IMR-90 (cell line): ENCODE data around the gene C5orf24. TPM values are rescaled to one million over a fixed set of nuclear protein-coding genes. Genes with fewer than 3 reads are reported as not detected.
"Not testable (repeated sequence)": the region's sequence is repeated elsewhere in the genome, so short reads cannot be mapped to it uniquely, and the experiment has no call there.

Experiments used
- ATAC-seq: fragments of 200-7000 bp; cut with Tn5 transposase; 2 replicates; pipeline ENCODE4 v1.9.1; 2020; ENCODE audit warnings: low read depth, mild to moderate bottlenecking, moderate library complexity
- BruUV-seq: library from RNA; stranded (reverse); fragments of 400-500 nt; replicated peaks from 2 replicates; lab custom pipeline; 2021; lab: Mats Ljungman, UMichigan
- CTCF ChIA-PET: fragments of 300-600 bp; formaldehyde crosslinking; extraction: SDS; loops from one replicate; lab custom pipeline; 2021; ENCODE audit warnings: antibody characterized with exemption; lab: Yijun Ruan, JAX
- POLR2A ChIA-PET: fragments of 300-600 bp; sonication (Branson Sonifier 250); formaldehyde crosslinking; loops from one replicate; lab custom pipeline; 2022; ENCODE audit warnings: antibody characterized with exemption; ENCODE audit not compliant: unreplicated experiment; lab: Charles Lee
- DNase-seq: peaks from one replicate; pipeline ENCODE4 v3.0.0; 2013
- H2AFZ ChIP-seq: replicated peaks from 2 replicates; pipeline ENCODE3; 2013; ENCODE audit warnings: low read length, mild to moderate bottlenecking; ENCODE audit not compliant: poor library complexity
- H2AK5ac ChIP-seq: 2 replicates; pipeline ENCODE4 v1.6.1; 2013; ENCODE audit warnings: low read depth, low read length, inconsistent platforms
- H2AK9ac ChIP-seq: replicated peaks from 2 replicates; pipeline ENCODE3; 2013; ENCODE audit warnings: mild to moderate bottlenecking, low read depth, low read length, moderate library complexity; ENCODE audit not compliant: poor library complexity
- H2BK120ac ChIP-seq: 2 replicates; pipeline ENCODE4 v1.6.1; 2013; ENCODE audit warnings: low read depth, low read length, inconsistent platforms
- H2BK15ac ChIP-seq: 3 replicates; pipeline ENCODE4 v1.6.1; 2013; ENCODE audit warnings: low read depth, low read length, inconsistent platforms
- H2BK20ac ChIP-seq: 2 replicates; pipeline ENCODE4 v1.6.1; 2013; ENCODE audit warnings: low read depth, mild to moderate bottlenecking, inconsistent platforms, low read length, moderate library complexity
- H2BK5ac ChIP-seq: 2 replicates; pipeline ENCODE4 v1.6.1; 2013; ENCODE audit warnings: mild to moderate bottlenecking, low read depth, low read length, inconsistent platforms; ENCODE audit not compliant: poor library complexity, severe bottlenecking
- H3K14ac ChIP-seq: replicated peaks from 2 replicates; pipeline ENCODE4 v1.6.1; 2013; ENCODE audit warnings: low read depth, low read length, inconsistent platforms
- H3K18ac ChIP-seq: 2 replicates; pipeline ENCODE4 v1.6.1; 2013; ENCODE audit warnings: low read depth, low read length, control low read depth
- H3K23ac ChIP-seq: 2 replicates; pipeline ENCODE4 v1.6.1; 2013; ENCODE audit warnings: low read depth, low read length, inconsistent platforms
- H3K27ac ChIP-seq: 2 replicates; pipeline ENCODE4 v1.5.1; 2013; ENCODE audit warnings: mild to moderate bottlenecking, control low read depth, low read length; ENCODE audit not compliant: insufficient read depth
- H3K27me3 ChIP-seq: 2 replicates; pipeline ENCODE4 v1.6.1; 2013; ENCODE audit warnings: low read length; ENCODE audit not compliant: control insufficient read depth, insufficient read depth
- H3K36me3 ChIP-seq: 2 replicates; pipeline ENCODE4 v1.6.1; 2013; ENCODE audit warnings: low read length, mixed read lengths; ENCODE audit not compliant: control insufficient read depth, insufficient read depth
- H3K4ac ChIP-seq: 2 replicates; pipeline ENCODE4 v1.6.1; 2013; ENCODE audit warnings: low read depth, low read length, inconsistent platforms
- H3K4me1 ChIP-seq: 2 replicates; pipeline ENCODE4 v1.6.1; 2013; ENCODE audit warnings: low read length, mixed read lengths; ENCODE audit not compliant: control insufficient read depth, insufficient read depth
- H3K4me2 ChIP-seq: 2 replicates; pipeline ENCODE4 v1.6.1; 2013; ENCODE audit warnings: low read depth, mild to moderate bottlenecking, control low read depth, low read length, moderate library complexity
- H3K4me3 ChIP-seq: 2 replicates; pipeline ENCODE4 v1.5.1; 2013; ENCODE audit warnings: low read depth, mild to moderate bottlenecking, control low read depth, low read length, moderate library complexity; ENCODE audit not compliant: insufficient read depth
- H3K56ac ChIP-seq: 2 replicates; pipeline ENCODE4 v1.6.1; 2013; ENCODE audit warnings: low read length, inconsistent platforms; ENCODE audit not compliant: insufficient read depth; ENCODE audit errors: extremely low read depth
- H3K79me1 ChIP-seq, 2 experiments: 2 replicates each; pipeline ENCODE4 v1.6.1; 2013; ENCODE audit warnings: low read length in 2 of 2, inconsistent platforms in 1 of 2, low read depth in 1 of 2
- H3K9ac ChIP-seq: 2 replicates; pipeline ENCODE4 v1.6.1; 2013; ENCODE audit warnings: low read depth, low read length, control low read depth
- H3K9me1 ChIP-seq: 2 replicates; pipeline ENCODE4 v1.6.1; 2013; ENCODE audit warnings: low read length, inconsistent platforms; ENCODE audit not compliant: insufficient read depth
- H3K9me3 ChIP-seq: 2 replicates; pipeline ENCODE4 v1.6.1; 2013; ENCODE audit warnings: low read length; ENCODE audit not compliant: control insufficient read depth, insufficient read depth
- H4K20me1 ChIP-seq: 2 replicates; pipeline ENCODE4 v1.6.1; 2013; ENCODE audit warnings: low read length, inconsistent platforms; ENCODE audit not compliant: insufficient read depth
- H4K5ac ChIP-seq: 2 replicates; pipeline ENCODE4 v1.6.1; 2013; ENCODE audit warnings: mild to moderate bottlenecking, low read depth, low read length, control low read depth
- H4K8ac ChIP-seq, 2 experiments: 2 replicates each; pipeline ENCODE4 v1.6.1; 2013; ENCODE audit warnings: low read depth in 2 of 2, low read length in 2 of 2, control low read depth in 1 of 2, inconsistent platforms in 1 of 2
- H4K91ac ChIP-seq: 2 replicates; pipeline ENCODE4 v1.6.1; 2013; ENCODE audit warnings: low read depth, low read length, inconsistent platforms; ENCODE audit not compliant: insufficient read depth
- WGBS, 2 experiments: methylation state at CpG; one replicate each; pipeline versions ENCODE4 v1.1.5 to v1.1.7; 2013; ENCODE audit warnings: missing lambda C conversion rate in 2 of 2; ENCODE audit not compliant: insufficient read length in 1 of 2; ENCODE audit errors: extremely low coverage in 2 of 2; 5-methylcytosine and 5-hydroxymethylcytosine counted together
- dilution Hi-C: fragments of 300-500 bp; cut with HindIII; formaldehyde crosslinking; loops from one replicate; pipeline ENCODE4 v1.14.3; 2018; ENCODE audit warnings: low sequenced_read_pairs; ENCODE audit not compliant: unreplicated experiment
- in situ Hi-C: fragments of 300-500 bp; cut with MboI; formaldehyde crosslinking; loops from 3 replicates; pipeline ENCODE4 v1.14.3; 2019; ENCODE audit warnings: low sequenced_read_pairs, inconsistent platforms, mixed read lengths
- intact Hi-C: fragments of 100-400 bp; cut with micrococcal nuclease; formaldehyde crosslinking; loops from 2 replicates; pipeline ENCODE4 v1.10.0; 2022
- polyA plus RNA-seq, 3 experiments: library from polyadenylated mRNA; depleted of rRNA; stranded (reverse); fragments of >200 nt; gene quantifications; 2 replicates each; pipeline ENCODE4 v1.2.3, GENCODE V29; 2012; ENCODE audit warnings: low replicate concordance in 1 of 3
- total RNA-seq: library from RNA; depleted of rRNA; stranded (reverse); fragments of >200 nt; gene quantifications from 2 replicates; pipeline ENCODE4 v1.2.3, GENCODE V29; 2012

Gene C5orf24
- total and polyA plus RNA-seq, 2 of the 4 experiments (the other 2 are of a cell fraction) = 29.8 to 44.9 TPM

GRCh38 chr5:134881711-134882110, 35.9 kb downstream of the C5orf24 start:
- H4K8ac ChIP-seq, H2AK5ac ChIP-seq, H3K27ac ChIP-seq, H4K91ac ChIP-seq, intact Hi-C loops, H2AFZ ChIP-seq, dilution Hi-C loops, H3K36me3 ChIP-seq, H3K9ac ChIP-seq, H3K18ac ChIP-seq, H3K4me2 ChIP-seq, H2AK9ac ChIP-seq, H3K14ac ChIP-seq, H3K23ac ChIP-seq, H4K5ac ChIP-seq, H3K56ac ChIP-seq, CTCF ChIA-PET, H2BK15ac ChIP-seq, H3K4me3 ChIP-seq, POLR2A ChIA-PET, H3K4me1 ChIP-seq, H2BK5ac ChIP-seq, DNase-seq, H3K27me3 ChIP-seq, H3K9me1 ChIP-seq, H2BK120ac ChIP-seq, H2BK20ac ChIP-seq, in situ Hi-C loops, H3K4ac ChIP-seq, H3K9me3 ChIP-seq, BruUV-seq, ATAC-seq: not testable (repeated sequence)
- WGBS, 2 experiments = 95% methylated on average over 7 of the region's 30 CpGs; no CpG with 5 or more reads in 1 of the 2 experiments
- H3K79me1 ChIP-seq = peaks cover 27 to 44% of the 10 kb centered on the region in 2 experiments
- peaks cover 19% of the 10 kb centered on the region for H4K20me1 ChIP-seq
